ENCODE results near the gene TYMP.

Gene TYMP

GRCh38 chr22:50505276-50505775 lies 24.5 kb downstream of the TYMP start:
- DNase-seq (ENCODE audit: low read depth), result no peak

- no peak for DNase-seq (ENCODE audit: low read depth)
Measured at GRCh38 chr22:50504369-50505211, 25.2 kb downstream of the TYMP start.

DNA sequence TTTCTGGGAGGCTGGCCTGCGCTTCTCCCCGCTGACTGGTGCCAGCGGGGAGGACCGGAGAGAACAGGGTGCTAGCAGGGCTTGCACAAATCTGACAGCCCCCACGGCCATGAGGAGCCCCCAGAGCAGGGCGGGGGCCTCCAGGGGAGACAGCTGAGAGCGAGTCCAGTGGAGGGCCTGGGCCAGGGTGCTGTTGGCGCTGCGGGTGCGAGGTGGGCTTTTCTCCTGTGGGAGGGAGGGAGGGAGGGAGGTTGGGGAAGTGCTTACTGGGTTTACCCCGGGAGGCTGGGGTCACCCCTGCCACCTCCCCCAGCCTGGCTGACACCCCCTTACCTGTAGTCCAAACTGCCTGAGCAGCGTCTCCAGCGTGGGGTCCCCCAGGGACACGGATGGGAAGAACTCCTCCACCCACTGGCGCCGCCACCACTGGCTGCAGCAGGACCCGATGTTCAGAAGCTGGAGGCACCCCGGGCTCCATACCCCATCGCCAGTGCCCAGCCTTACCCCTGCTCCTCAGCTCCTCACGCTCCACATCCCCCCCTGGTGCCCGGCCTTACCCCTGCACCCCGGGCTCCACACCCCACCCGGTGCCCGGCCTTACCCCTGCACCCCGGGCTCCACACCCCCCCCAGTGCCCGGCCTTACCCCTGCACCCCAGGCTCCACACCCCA lies 26.2 kb downstream of the TYMP start:
- no peak for DNase-seq (ENCODE audit: low read depth)

GRCh38 chr22:50502628-50503474 lies 27.0 kb downstream of the TYMP start:
- DNase-seq (ENCODE audit: low read depth), result no peak

DNA sequence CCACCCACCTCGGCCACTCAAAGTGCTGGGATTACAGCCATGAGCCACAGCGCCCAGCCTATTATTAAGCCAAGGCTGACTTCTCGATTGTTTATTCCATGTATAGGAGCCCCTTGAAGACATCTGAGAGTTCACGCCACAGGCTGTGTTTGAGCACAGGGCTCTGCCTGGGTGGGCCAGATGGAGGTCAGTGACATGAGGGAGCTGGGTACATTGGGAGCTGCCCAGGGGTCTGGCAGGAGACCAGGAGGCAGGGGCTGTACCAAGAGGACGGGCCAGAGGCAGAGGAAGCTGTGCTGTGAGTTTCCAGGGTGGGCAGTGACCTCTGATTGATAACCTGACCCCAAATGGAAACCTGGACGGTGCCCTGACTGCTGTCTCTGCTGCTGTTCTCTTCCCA lies 27.7 kb downstream of the TYMP start:
- no peak for DNase-seq (ENCODE audit: low read depth)

- no peak for DNase-seq (ENCODE audit: low read depth)
Measured at GRCh38 chr22:50500452-50500851, 29.4 kb downstream of the TYMP start.

GRCh38 chr22:50498322-50498890 lies 31.4 kb downstream of the TYMP start:
- DNase-seq (ENCODE audit: low read depth), result peak; percentile 32

- DNase-seq (ENCODE audit: low read depth), result no peak
Measured at GRCh38 chr22:50497093-50497492, 32.7 kb downstream of the TYMP start.

DNA sequence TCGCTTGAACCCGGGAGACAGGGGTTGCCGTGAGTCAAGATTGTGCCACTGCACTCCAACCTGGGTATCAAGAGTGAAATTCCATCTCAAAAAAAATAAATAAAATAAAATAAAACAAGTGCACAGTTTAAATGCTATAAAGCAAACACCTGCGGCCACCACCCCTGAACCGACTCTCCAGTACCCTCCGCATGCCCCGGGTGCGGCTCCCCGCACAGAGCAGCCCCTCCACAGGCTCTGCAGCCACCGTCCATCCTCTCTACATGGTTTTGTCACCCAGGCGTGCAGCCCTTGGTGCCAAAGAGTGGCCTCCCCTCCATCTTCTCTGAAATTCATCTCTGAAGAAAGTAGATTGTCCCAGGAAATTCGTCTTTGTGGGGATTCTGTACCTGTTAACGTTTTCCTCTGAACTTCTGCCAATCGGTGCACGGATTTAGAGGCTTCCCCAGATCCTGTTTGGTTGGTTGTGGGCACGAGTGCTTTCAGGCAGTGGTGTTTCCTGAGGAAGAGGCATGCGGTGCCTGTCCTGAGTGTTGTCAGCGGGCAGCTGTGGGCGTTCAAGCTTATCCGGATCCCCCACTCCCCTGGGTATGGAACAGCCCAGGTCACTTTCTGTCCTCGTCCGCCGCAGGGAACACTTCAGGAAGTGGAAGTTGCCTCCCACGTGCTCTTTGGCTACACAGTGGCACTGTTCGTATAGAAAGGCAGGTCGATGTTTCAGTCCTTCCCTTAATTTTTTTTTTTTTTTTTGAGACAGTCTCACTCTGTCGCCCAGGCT lies 39.1 kb downstream of the TYMP start:
- no peak for DNase-seq (ENCODE audit: low read depth)

DNA sequence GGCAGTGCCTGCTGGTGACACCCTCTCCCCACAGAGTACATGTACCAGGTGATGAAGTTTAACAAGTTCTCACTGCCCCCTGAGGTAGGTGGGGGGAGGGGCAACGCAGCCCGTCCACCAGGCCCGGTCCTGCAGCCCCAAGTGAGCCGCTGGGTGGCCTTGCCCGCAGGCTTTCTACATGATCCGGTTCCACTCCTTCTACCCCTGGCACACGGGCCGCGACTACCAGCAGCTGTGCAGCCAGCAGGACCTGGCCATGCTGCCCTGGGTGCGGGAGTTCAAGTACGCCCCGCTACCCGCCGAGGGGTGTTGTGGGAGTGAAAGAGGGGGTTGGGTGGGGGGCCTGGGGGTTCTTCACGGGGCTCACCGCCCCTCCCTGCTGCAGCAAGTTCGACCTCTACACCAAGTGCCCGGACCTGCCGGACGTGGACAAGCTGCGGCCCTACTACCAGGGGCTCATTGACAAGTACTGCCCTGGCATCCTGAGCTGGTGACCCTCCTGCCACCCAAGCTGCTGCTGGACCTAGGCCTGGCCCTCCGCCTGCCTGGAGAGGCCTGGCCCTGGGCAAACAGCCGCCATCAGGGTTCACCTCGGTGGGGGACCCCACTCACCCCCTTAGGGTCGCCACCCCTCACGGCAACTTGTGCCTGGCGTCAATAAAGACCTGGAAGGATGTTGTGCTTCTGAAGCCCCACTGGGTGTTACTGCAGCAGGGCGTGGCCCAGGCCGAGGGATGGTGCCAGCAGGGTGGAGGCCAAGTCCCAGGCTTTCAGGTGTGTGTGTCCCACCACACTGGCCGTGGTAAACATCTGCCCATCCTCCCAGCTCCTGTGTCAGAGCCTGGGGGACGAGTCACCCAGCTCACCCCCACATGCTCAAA lies 40.2 kb downstream of the TYMP start:
- no peak for DNase-seq (ENCODE audit: low read depth)

DNA sequence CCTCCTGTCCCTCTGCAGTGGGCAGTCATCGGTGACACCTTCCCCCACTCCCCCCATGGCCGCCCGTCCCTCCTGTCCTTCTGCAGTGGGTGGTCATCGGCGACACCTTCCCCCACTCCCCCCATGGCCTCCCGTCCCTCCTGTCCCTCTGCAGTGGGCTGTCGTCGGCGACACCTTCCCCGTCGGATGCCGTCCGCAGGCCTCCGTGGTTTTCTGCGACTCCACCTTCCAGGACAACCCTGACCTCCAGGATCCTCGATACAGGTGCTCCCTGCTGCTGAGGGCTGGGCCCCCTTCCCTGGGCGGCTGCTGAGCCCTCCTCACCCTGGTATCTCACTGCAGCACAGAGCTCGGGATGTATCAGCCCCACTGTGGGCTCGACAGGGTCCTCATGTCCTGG lies 40.9 kb downstream of the TYMP start:
- DNase-seq (ENCODE audit: low read depth), result no peak

DNA sequence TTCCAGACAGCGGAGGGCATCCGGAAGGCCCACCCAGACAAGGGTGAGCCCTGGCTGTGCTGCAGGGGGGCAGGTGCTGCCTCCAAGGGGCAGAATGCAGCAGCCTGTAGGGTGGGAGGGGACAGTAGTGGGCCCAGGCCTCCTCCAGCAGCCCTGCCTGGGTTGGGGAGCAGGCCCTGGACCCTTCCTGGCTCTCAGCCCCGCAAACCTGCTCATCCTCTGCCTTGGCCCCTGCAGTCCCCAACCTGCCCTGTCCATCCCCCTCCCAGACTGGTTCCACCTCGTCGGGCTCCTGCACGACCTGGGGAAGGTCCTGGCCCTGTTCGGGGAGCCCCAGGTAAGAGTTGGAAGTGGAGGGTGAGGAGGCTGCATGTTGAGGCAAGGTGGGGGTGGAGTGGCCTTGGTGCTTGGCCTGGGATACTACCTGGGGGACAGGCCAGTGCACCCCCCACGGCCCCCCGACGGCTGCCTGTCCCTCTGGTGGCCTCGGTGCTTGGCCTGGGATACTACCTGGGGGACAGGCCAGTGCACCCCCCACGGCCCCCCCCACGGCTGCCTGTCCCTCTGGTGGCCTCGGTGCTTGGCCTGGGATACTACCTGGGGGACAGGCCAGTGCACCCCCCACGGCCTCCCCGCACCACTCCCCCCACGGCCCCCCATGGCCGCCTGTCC lies 41.7 kb downstream of the TYMP start:
- no peak for DNase-seq (ENCODE audit: low read depth)

- no peak for DNase-seq (ENCODE audit: low read depth)
Measured at GRCh38 chr22:50487290-50488005, 42.4 kb downstream of the TYMP start.

DNA sequence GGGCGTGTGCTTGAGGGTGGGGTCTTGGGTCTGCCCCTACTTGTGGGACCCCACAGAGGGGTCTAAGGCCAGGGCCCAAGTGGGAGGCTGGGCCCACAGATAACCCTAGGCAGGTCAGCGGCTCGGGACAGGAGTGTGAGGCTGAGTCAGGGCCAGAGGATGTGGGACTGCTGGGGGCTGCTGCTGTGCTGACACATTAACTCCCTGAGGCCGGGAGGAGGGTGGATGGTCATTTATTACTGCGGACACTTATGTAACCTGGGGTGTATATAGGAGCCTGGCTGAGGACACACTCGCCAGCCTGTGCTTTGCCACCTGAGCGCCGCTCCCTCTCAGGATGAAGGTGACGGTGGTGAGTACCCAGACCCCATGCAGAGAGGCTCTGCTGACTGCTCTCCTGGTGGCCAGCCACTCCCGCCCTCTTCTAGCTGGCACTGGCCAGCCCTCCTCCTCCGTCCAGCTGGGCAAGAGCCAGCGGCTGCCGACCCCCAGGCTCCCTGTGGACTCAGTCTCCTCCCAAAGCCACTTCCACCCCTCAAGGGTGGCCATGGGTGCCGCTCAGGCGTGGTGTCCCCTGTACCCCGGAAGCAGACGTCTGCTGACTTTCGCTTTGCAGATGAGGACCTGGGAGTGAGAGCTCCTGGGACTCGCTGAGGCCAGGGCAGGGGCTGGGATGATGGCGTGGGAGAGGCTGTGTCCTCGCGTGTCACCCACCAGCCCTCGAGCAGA lies 43.1 kb downstream of the TYMP start, which contains the start of gene MIOX:
Gene MIOX, plus strand, starts transcription at position 299 of the 729 bp plus-strand sequence. Its CDS starts 39 bp downstream, at position 338.
- DNase-seq (ENCODE audit: low read depth), result no peak

GRCh38 chr22:50485221-50486131 lies 44.3 kb downstream of the TYMP start:
- no peak for DNase-seq (ENCODE audit: low read depth)

DNA sequence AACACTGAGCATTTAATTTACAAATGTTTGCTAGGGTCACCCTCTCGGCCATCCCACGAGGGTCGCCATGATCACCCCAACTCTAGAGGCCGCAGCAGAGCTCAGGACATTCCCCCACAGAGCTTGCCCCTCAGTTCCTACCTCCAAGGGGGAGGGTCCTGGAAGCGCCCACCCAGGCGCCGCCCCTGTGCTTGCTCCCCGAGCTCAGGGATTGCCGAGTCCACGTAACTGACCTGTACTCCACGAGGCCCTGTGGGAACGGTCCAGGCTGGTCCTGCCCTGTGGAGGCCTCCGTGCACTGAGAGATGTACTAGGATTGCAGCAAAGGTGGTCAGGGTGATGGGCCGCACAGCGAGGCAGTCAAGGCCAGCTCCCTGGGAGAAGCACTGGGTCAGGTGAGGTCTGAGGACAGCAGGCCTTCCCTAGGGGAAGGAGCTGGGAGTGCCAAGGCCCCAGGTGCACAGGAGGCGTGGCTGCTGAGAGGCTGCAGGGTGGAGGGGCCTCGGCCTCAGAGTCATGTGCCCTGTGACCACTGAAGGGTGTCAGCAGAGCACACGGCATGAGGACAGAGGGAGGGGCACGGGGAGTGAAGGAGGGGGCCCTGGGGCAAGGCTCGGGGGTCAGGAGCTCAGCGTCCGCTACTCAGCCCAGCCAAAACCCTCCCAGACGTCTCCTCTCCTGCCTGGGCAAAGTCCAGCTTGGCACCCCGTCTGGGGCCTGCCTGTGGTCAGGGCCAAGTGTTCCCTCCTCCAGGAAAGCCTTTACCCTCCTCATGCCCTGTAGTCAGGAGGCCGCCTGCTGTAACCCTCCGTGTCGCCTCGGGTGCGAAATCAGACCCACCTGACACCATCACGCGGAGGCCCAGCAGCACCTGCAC lies 45.6 kb downstream of the TYMP start:
- DNase-seq (ENCODE audit: low read depth), result no peak
